GM18868 (cell line): ENCODE data around the gene KCNH5.
"Not testable (repeated sequence)": the region's sequence is repeated elsewhere in the genome, so short reads cannot be mapped to it uniquely, and the experiment has no call there.

ENCODE experiments used
- ATAC-seq: cut with Tn5 transposase; IDR thresholded peaks from one replicate; pipeline ENCODE4 v1.9.1; 2021; ENCODE audit warnings: mild to moderate bottlenecking, moderate library complexity; ENCODE audit not compliant: unreplicated experiment

The KCNH5 gene

GRCh38 chr14:62759796-62760195 is 285.5 kb downstream of the KCNH5 start:
- ATAC-seq: no peak

GRCh38 chr14:62746881-62747280 is 298.4 kb downstream of the KCNH5 start:
- ATAC-seq: not testable (repeated sequence)

GRCh38 chr14:62745496-62745895 is 299.8 kb downstream of the KCNH5 start:
- ATAC-seq: no peak

GRCh38 chr14:62743560-62743959 is 301.7 kb downstream of the KCNH5 start:
- ATAC-seq: no peak

- ATAC-seq: peak; percentile 50
These were observed 302.1 kb downstream of the KCNH5 start for GRCh38 chr14:62743118-62743517.

- ATAC-seq: no peak
These were observed 305.6 kb downstream of the KCNH5 start for GRCh38 chr14:62739647-62740046.

- ATAC-seq: no peak
These were observed 308.9 kb downstream of the KCNH5 start for GRCh38 chr14:62736048-62737043.

GRCh38 chr14:62734831-62735230 is 310.4 kb downstream of the KCNH5 start:
- no peak for ATAC-seq

GRCh38 chr14:62722406-62722805 is 322.9 kb downstream of the KCNH5 start:
- no peak for ATAC-seq

- ATAC-seq: no peak
These were observed 326.6 kb downstream of the KCNH5 start for GRCh38 chr14:62718629-62719028.

- no peak for ATAC-seq
These were observed 333.8 kb downstream of the KCNH5 start for GRCh38 chr14:62711351-62712023.

- no peak for ATAC-seq
These were observed 334.4 kb downstream of the KCNH5 start for GRCh38 chr14:62710811-62711210.

GRCh38 chr14:62709773-62710172 is 335.5 kb downstream of the KCNH5 start:
- ATAC-seq: no peak

GRCh38 chr14:62706217-62706616 is 339.0 kb downstream of the KCNH5 start:
- ATAC-seq: no peak

GRCh38 chr14:62697461-62697860 is 347.8 kb downstream of the KCNH5 start:
- ATAC-seq: no peak

- no peak for ATAC-seq
These were observed 348.3 kb downstream of the KCNH5 start for GRCh38 chr14:62696929-62697328.

GRCh38 chr14:62696331-62696924 is 348.8 kb downstream of the KCNH5 start:
- no peak for ATAC-seq

- peak; percentile 39 for ATAC-seq
These were observed 351.2 kb downstream of the KCNH5 start for GRCh38 chr14:62694075-62694474.

GRCh38 chr14:62692490-62693106 is 352.7 kb downstream of the KCNH5 start:
- ATAC-seq: no peak

GRCh38 chr14:62691647-62692489 is 353.4 kb downstream of the KCNH5 start:
- ATAC-seq: no peak
